Liver (tissue), 9 donors: Measurements from ENCODE around the gene NCAM1. TPM values are rescaled to one million over a fixed set of nuclear protein-coding genes. Genes with fewer than 3 reads are reported as not detected.

ENCODE experiments used
- DNase-seq: peaks from one replicate; pipeline ENCODE4 v3.0.0-alpha.2; 2017; ENCODE audit warnings: low spot score
- H3K27ac ChIP-seq, 2 donors: one replicate each; pipeline ENCODE4 v1.7.0; 2013; ENCODE audit warnings: inconsistent platforms in 2 of 2, low read length in 2 of 2, control low read depth in 1 of 2, low read depth in 1 of 2, mild to moderate bottlenecking in 1 of 2
- H3K27me3 ChIP-seq, 4 donors: one replicate each; pipeline versions ENCODE4 v1.6.1 to v1.7.0; 2013; ENCODE audit warnings: low read length in 3 of 4, inconsistent platforms in 1 of 4, mild to moderate bottlenecking in 1 of 4, moderate library complexity in 1 of 4; ENCODE audit not compliant: control insufficient read depth in 4 of 4, insufficient read depth in 4 of 4
- H3K36me3 ChIP-seq, 4 donors: one replicate each; pipeline versions ENCODE4 v1.6.1 to v1.7.0; 2013; ENCODE audit warnings: low read length in 3 of 4, mild to moderate bottlenecking in 3 of 4, low read depth in 1 of 4, moderate library complexity in 1 of 4; ENCODE audit not compliant: control insufficient read depth in 4 of 4, insufficient read depth in 3 of 4
- H3K4me1 ChIP-seq, 4 donors: one replicate each; pipeline versions ENCODE4 v1.6.1 to v1.7.0; 2013; ENCODE audit warnings: low read length in 3 of 4, mild to moderate bottlenecking in 3 of 4, moderate library complexity in 1 of 4; ENCODE audit not compliant: control insufficient read depth in 4 of 4, insufficient read depth in 4 of 4
- H3K4me3 ChIP-seq, 3 donors: one replicate each; pipeline versions ENCODE4 v1.6.1 to v1.7.0; 2013; ENCODE audit warnings: low read length in 3 of 3, control low read depth in 1 of 3, low read depth in 1 of 3, mild to moderate bottlenecking in 1 of 3
- H3K9ac ChIP-seq, 2 donors: one replicate each; pipeline ENCODE4 v1.7.0; 2013; ENCODE audit warnings: low read length in 2 of 2, mild to moderate bottlenecking in 2 of 2, moderate library complexity in 2 of 2, control low read depth in 1 of 2, low read depth in 1 of 2
- H3K9me3 ChIP-seq, 4 donors: one replicate each; pipeline versions ENCODE4 v1.6.1 to v1.7.0; 2013; ENCODE audit warnings: low read length in 3 of 4; ENCODE audit not compliant: control insufficient read depth in 4 of 4
- EGR1 ChIP-seq, 2 donors: IDR thresholded peaks; 2 replicates each; pipeline ENCODE4 v1.6.1; 2016 to 2018; ENCODE audit warnings: antibody characterized with exemption in 2 of 2, low read depth in 2 of 2
- FOXA1 ChIP-seq: IDR thresholded peaks from 2 replicates; pipeline ENCODE4 v1.6.1; 2016; ENCODE audit warnings: antibody characterized with exemption
- FOXA2 ChIP-seq: IDR thresholded peaks from 2 replicates; pipeline ENCODE4 v1.6.1; 2016; ENCODE audit warnings: antibody characterized with exemption
- GABPA ChIP-seq, 2 donors: IDR thresholded peaks in 1 of 2; conservative IDR thresholded peaks in 1 of 2; 2 replicates each; pipeline ENCODE4 v1.6.1; 2016; ENCODE audit warnings: antibody characterized with exemption in 2 of 2, mild to moderate bottlenecking in 1 of 2, moderate library complexity in 1 of 2
- HNF4A ChIP-seq, 2 donors: conservative IDR thresholded peaks; 2 replicates each; pipeline ENCODE4 v1.6.1; 2016; ENCODE audit warnings: antibody characterized with exemption in 2 of 2, mild to moderate bottlenecking in 2 of 2
- HNF4G ChIP-seq: IDR thresholded peaks from 2 replicates; pipeline ENCODE4 v1.6.1; 2016; ENCODE audit warnings: antibody characterized with exemption
- JUND ChIP-seq, 2 donors: IDR thresholded peaks; 2 replicates each; pipeline ENCODE4 v1.6.1; 2016; ENCODE audit warnings: antibody characterized with exemption in 2 of 2
- NR2F2 ChIP-seq: IDR thresholded peaks from 2 replicates; pipeline ENCODE4 v1.6.1; 2016; ENCODE audit warnings: antibody characterized with exemption
- RAD21 ChIP-seq, 2 donors: IDR thresholded peaks; 2 replicates each; pipeline ENCODE4 v1.6.1; 2016; ENCODE audit warnings: antibody characterized with exemption in 2 of 2, mild to moderate bottlenecking in 2 of 2
- RXRA ChIP-seq, 2 donors: IDR thresholded peaks; 2 replicates each; pipeline ENCODE4 v1.6.1; 2017 to 2018; ENCODE audit warnings: antibody characterized with exemption in 2 of 2, mild to moderate bottlenecking in 1 of 2
- SP1 ChIP-seq: IDR thresholded peaks from 2 replicates; pipeline ENCODE4 v1.6.1; 2018; ENCODE audit warnings: antibody characterized with exemption, mild to moderate bottlenecking
- YY1 ChIP-seq: IDR thresholded peaks from 2 replicates; pipeline ENCODE4 v1.6.1; 2016; ENCODE audit warnings: antibody characterized with exemption, mild to moderate bottlenecking
- WGBS: extraction: QIAGEN DNeasy Blood & Tissue Kit; methylation state at CpG from one replicate; pipeline ENCODE4 v1.1.7; 2013; 5-methylcytosine and 5-hydroxymethylcytosine counted together
- polyA plus RNA-seq, 2 donors: library from polyadenylated mRNA; stranded (reverse) in 1 of 2; unstranded in 1 of 2; fragments of 200-250 nt in 1 of 2; fragments of >200 nt in 1 of 2; fragmentation: Nextera tagmentation in 1 of 2; extraction: Ambion mirVana in 1 of 2; gene quantifications; one replicate each; pipeline versions ENCODE4 v1.2.1 to v1.2.3, GENCODE V29; 2013 to 2015
- total RNA-seq, 2 donors: library from RNA; depleted of rRNA; stranded (reverse); fragments of >200 nt; gene quantifications; one replicate each; pipeline ENCODE4 v1.2.3, GENCODE V29; 2014
- TF ChIP-seq, protein P1 (sequence below): IDR thresholded peaks from 2 replicates; pipeline ENCODE4 v1.6.1; 2016; ENCODE audit warnings: antibody characterized with exemption
- TF ChIP-seq, protein P2 (sequence below): IDR thresholded peaks from 2 replicates; pipeline ENCODE4 v1.6.1; 2016; ENCODE audit warnings: antibody characterized with exemption
- TF ChIP-seq, protein P3 (sequence below): IDR thresholded peaks from 2 replicates; pipeline ENCODE4 v1.6.1; 2016; ENCODE audit warnings: antibody characterized with exemption, mild to moderate bottlenecking
- TF ChIP-seq, protein P4 (sequence below): IDR thresholded peaks from 2 replicates; pipeline ENCODE4 v1.6.1; 2016; ENCODE audit warnings: antibody characterized with exemption
- donor health status: healthy.
- donor health status: healthy.
- donor health status: healthy.
- donor health status: healthy.
- donor health status: healthy.

NCAM1 gene
- total and polyA plus RNA-seq, 4 donors = 0.65 to 2.1 (median 0.88) TPM

DNA sequence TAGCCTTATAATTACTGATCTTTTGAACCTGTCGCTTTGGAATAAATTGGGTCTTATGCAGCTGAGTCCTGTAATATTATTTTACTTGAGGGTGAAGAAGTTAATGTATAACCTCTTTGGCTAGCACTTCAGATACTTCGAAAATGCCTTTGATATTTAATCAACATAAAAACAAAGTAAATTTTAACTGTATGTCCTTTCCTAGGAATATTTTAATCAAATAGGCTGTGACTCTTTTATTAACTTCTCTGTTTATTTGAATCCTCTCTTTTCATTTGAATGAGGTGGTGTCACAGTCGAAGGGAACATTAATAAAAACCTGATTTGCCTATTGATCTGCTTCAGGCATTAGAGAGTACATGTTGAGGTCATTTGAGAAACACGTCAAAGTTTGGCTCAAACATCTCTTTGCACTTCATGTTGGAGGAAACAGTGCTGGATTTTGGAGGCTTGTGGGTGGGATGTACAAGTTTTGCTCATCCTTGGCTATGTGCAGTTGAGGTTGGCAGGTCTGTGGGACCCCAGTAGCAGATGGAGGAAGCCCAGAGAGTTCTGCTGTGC is 143.6 kb downstream of the NCAM1 start:
- TF ChIP-seq HNF4A (conservative IDR thresholded peaks at IDR 0.05) (no peak), GABPA (IDR thresholded peaks at IDR 0.05 in 1 of 2, conservative IDR thresholded peaks at IDR 0.05 in 1 of 2) (no peak), HNF4G (no peak), RAD21 (IDR thresholded peaks at IDR 0.05) (no peak), FOXA2 (no peak), NR2F2 (no peak), EGR1 (IDR thresholded peaks at IDR 0.05; ENCODE audit: low read depth in 2 of 2) (no peak), FOXA1 (no peak)
- TF ChIP-seq, protein P1, sequence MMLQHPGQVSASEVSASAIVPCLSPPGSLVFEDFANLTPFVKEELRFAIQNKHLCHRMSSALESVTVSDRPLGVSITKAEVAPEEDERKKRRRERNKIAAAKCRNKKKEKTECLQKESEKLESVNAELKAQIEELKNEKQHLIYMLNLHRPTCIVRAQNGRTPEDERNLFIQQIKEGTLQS = no peak
- TF ChIP-seq, protein P2, sequence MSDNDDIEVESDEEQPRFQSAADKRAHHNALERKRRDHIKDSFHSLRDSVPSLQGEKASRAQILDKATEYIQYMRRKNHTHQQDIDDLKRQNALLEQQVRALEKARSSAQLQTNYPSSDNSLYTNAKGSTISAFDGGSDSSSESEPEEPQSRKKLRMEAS = no peak
- TF ChIP-seq, protein P3, sequence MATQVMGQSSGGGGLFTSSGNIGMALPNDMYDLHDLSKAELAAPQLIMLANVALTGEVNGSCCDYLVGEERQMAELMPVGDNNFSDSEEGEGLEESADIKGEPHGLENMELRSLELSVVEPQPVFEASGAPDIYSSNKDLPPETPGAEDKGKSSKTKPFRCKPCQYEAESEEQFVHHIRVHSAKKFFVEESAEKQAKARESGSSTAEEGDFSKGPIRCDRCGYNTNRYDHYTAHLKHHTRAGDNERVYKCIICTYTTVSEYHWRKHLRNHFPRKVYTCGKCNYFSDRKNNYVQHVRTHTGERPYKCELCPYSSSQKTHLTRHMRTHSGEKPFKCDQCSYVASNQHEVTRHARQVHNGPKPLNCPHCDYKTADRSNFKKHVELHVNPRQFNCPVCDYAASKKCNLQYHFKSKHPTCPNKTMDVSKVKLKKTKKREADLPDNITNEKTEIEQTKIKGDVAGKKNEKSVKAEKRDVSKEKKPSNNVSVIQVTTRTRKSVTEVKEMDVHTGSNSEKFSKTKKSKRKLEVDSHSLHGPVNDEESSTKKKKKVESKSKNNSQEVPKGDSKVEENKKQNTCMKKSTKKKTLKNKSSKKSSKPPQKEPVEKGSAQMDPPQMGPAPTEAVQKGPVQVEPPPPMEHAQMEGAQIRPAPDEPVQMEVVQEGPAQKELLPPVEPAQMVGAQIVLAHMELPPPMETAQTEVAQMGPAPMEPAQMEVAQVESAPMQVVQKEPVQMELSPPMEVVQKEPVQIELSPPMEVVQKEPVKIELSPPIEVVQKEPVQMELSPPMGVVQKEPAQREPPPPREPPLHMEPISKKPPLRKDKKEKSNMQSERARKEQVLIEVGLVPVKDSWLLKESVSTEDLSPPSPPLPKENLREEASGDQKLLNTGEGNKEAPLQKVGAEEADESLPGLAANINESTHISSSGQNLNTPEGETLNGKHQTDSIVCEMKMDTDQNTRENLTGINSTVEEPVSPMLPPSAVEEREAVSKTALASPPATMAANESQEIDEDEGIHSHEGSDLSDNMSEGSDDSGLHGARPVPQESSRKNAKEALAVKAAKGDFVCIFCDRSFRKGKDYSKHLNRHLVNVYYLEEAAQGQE = no peak
- H3K4me1 ChIP-seq = peaks cover 0 to 4% (median 1%) of the 10 kb centered on the region in 4 donors
- H3K4me3 ChIP-seq = no peak overlapping the region
- 37% methylated on average over 4 of the region's 4 CpGs for WGBS
- H3K36me3 ChIP-seq = no peaks in the 10 kb centered on the region
- no peaks in the 10 kb centered on the region for H3K9me3 ChIP-seq
- no peak for DNase-seq
- no peak overlapping the region for H3K27ac ChIP-seq
- peaks cover 0 to 2% (median 0%) of the 10 kb centered on the region in 4 donors for H3K27me3 ChIP-seq
- no peak overlapping the region for H3K9ac ChIP-seq

DNA sequence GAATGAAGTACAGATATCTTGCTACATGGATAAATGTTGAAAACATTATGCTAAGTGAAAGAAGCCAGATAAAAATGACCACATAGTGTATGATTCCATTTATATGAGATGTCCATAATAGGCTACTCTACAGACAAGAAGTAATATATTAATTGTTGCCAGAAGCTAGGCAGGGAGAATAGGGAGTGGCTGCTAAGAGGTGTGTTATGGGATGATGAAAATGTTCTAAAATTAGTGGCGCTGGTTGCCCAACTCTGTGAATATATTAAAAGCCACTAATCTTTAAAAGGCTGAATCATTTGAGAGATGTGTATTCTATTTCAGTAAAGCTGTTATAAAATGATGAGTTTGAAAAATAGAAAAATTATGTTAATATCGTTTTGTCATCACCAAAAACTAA is 144.4 kb downstream of the NCAM1 start:
- H3K36me3 ChIP-seq = no peaks in the 10 kb centered on the region

More for the DNA sequence above, 144.4 kb downstream of the NCAM1 start:
- WGBS = 81% methylated on average over 2 of the region's 2 CpGs
- Histone ChIP-seq H3K4me1 (peaks cover 0 to 4% (median 1%) of the 10 kb centered on the region in 4 donors), H3K27ac (no peak overlapping the region), H3K4me3 (no peak overlapping the region), H3K9me3 (no peaks in the 10 kb centered on the region), H3K27me3 (no peaks in the 10 kb centered on the region), H3K9ac (no peak overlapping the region)
- TF ChIP-seq EGR1 (IDR thresholded peaks at IDR 0.05; ENCODE audit: low read depth in 2 of 2) (no peak), FOXA1 (no peak), HNF4A (conservative IDR thresholded peaks at IDR 0.05) (no peak), NR2F2 (no peak), GABPA (IDR thresholded peaks at IDR 0.05 in 1 of 2, conservative IDR thresholded peaks at IDR 0.05 in 1 of 2) (no peak), YY1 (no peak), HNF4G (no peak), FOXA2 (no peak), RXRA (IDR thresholded peaks at IDR 0.05) (no peak), JUND (IDR thresholded peaks at IDR 0.05) (no peak), SP1 (no peak), RAD21 (IDR thresholded peaks at IDR 0.05) (no peak)
- TF ChIP-seq, protein P2 = no peak
- TF ChIP-seq, protein P4, sequence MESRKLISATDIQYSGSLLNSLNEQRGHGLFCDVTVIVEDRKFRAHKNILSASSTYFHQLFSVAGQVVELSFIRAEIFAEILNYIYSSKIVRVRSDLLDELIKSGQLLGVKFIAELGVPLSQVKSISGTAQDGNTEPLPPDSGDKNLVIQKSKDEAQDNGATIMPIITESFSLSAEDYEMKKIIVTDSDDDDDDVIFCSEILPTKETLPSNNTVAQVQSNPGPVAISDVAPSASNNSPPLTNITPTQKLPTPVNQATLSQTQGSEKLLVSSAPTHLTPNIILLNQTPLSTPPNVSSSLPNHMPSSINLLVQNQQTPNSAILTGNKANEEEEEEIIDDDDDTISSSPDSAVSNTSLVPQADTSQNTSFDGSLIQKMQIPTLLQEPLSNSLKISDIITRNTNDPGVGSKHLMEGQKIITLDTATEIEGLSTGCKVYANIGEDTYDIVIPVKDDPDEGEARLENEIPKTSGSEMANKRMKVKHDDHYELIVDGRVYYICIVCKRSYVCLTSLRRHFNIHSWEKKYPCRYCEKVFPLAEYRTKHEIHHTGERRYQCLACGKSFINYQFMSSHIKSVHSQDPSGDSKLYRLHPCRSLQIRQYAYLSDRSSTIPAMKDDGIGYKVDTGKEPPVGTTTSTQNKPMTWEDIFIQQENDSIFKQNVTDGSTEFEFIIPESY = no peak
- TF ChIP-seq, protein P3 = no peak
- no peak for DNase-seq
